HEK293 (cell line): ENCODE results near the gene UBR1.

Experiments
- CTCF ChIA-PET: fragments of 350-600 bp; formaldehyde crosslinking; extraction: SDS; loops from one replicate; lab custom pipeline; 2021; ENCODE audit warnings: antibody characterized with exemption; lab: Yijun Ruan, JAX
- POLR2A ChIA-PET: fragments of 300-600 bp; formaldehyde crosslinking; extraction: SDS; loops from one replicate; lab custom pipeline; 2020; ENCODE audit warnings: antibody characterized with exemption, inconsistent platforms; lab: Yijun Ruan, JAX
- H3K27ac ChIP-seq: fragments of 200-500 bp; sonication (Bioruptor generic); 2 replicates; pipeline ENCODE4 v1.5.1; 2014; ENCODE audit warnings: low read depth, low read length, control low read depth, inconsistent platforms; ENCODE audit errors: extremely low read depth
- H3K36me3 ChIP-seq, 2 experiments: fragments of 200-500 bp in 1 of 2; sonication (Bioruptor generic) in 1 of 2; 1 replicate in 1 of 2; 2 replicates in 1 of 2; pipeline ENCODE4 v1.5.1; 2014 to 2017; ENCODE audit warnings: inconsistent platforms in 2 of 2, low read length in 2 of 2; ENCODE audit not compliant: control insufficient read depth in 2 of 2, insufficient read depth in 1 of 2
- H3K4me1 ChIP-seq: fragments of 200-500 bp; sonication (Bioruptor generic); 2 replicates; pipeline ENCODE4 v1.5.1; 2014; ENCODE audit warnings: mild to moderate bottlenecking, low read length, inconsistent platforms; ENCODE audit not compliant: control insufficient read depth, insufficient read depth
- H3K4me3 ChIP-seq: 2 replicates; pipeline ENCODE4 v1.5.1; 2011; ENCODE audit warnings: low read depth, mild to moderate bottlenecking, control low read depth, low read length, moderate library complexity
- H3K9me3 ChIP-seq: fragments of 200-500 bp; sonication (Bioruptor generic); 2 replicates; pipeline ENCODE4 v1.5.1; 2014; ENCODE audit warnings: low read depth, low read length, inconsistent platforms; ENCODE audit not compliant: control insufficient read depth, insufficient read depth
- GLIS1 ChIP-seq: fragments of 450-650 bp; formaldehyde crosslinking; IDR thresholded peaks from 2 replicates; pipeline ENCODE4 v1.5.1; 2016; ENCODE audit warnings: missing biosample characterization, missing genetic modification characterization
- GLIS2 ChIP-seq: fragments of 450-650 bp; formaldehyde crosslinking; IDR thresholded peaks from 2 replicates; pipeline ENCODE4 v1.5.1; 2016; ENCODE audit warnings: missing biosample characterization, missing genetic modification characterization
- IKZF3 ChIP-seq: fragments of 450-650 bp; IDR thresholded peaks from 2 replicates; pipeline ENCODE4 v1.5.0; 2018; ENCODE audit warnings: missing biosample characterization, mild to moderate bottlenecking, missing genetic modification characterization, moderate library complexity
- KLF10 ChIP-seq: fragments of 450-650 bp; IDR thresholded peaks from 2 replicates; pipeline ENCODE4 v1.5.1; 2018; ENCODE audit warnings: missing biosample characterization, mild to moderate bottlenecking, missing genetic modification characterization
- KLF8 ChIP-seq: fragments of 450-650 bp; formaldehyde crosslinking; IDR thresholded peaks from 2 replicates; pipeline ENCODE4 v1.5.1; 2016; ENCODE audit warnings: missing biosample characterization, missing genetic modification characterization
- KLF9 ChIP-seq: fragments of 450-650 bp; formaldehyde crosslinking; IDR thresholded peaks from 2 replicates; pipeline ENCODE4 v1.5.1; 2016; ENCODE audit warnings: missing biosample characterization, missing genetic modification characterization, low read depth
- PBX3 ChIP-seq: sonication (generic); formaldehyde crosslinking; IDR thresholded peaks from 2 replicates; pipeline ENCODE4 v1.8.1; 2022; ENCODE audit warnings: mild to moderate bottlenecking, moderate library complexity, missing genetic modification reagents
- PRDM10 ChIP-seq: fragments of 450-650 bp; formaldehyde crosslinking; IDR thresholded peaks from 2 replicates; pipeline ENCODE4 v1.5.1; 2016; ENCODE audit warnings: missing biosample characterization, missing genetic modification characterization
- SP7 ChIP-seq: fragments of 450-650 bp; formaldehyde crosslinking; IDR thresholded peaks from 2 replicates; pipeline ENCODE4 v1.5.1; 2016; ENCODE audit warnings: missing biosample characterization, missing genetic modification characterization
- ZBTB11 ChIP-seq: fragments of 450-650 bp; formaldehyde crosslinking; conservative IDR thresholded peaks from 2 replicates; pipeline ENCODE4 v1.5.1; 2016; ENCODE audit warnings: low read depth, missing biosample characterization, missing genetic modification characterization
- ZBTB17 ChIP-seq: fragments of 450-650 bp; formaldehyde crosslinking; IDR thresholded peaks from 2 replicates; pipeline ENCODE4 v1.5.1; 2016; ENCODE audit warnings: missing biosample characterization, missing genetic modification characterization
- ZBTB20 ChIP-seq: fragments of 450-650 bp; formaldehyde crosslinking; IDR thresholded peaks from 2 replicates; pipeline ENCODE4 v1.5.1; 2016; ENCODE audit warnings: missing biosample characterization, missing genetic modification characterization
- ZBTB7A ChIP-seq: fragments of 450-650 bp; formaldehyde crosslinking; IDR thresholded peaks from 2 replicates; pipeline ENCODE4 v1.5.1; 2016; ENCODE audit warnings: low read depth, missing biosample characterization, missing genetic modification characterization
- ZBTB8A ChIP-seq: fragments of 450-650 bp; formaldehyde crosslinking; IDR thresholded peaks from 2 replicates; pipeline ENCODE4 v1.5.1; 2016; ENCODE audit warnings: missing biosample characterization, missing genetic modification characterization
- ZNF148 ChIP-seq: fragments of 450-650 bp; formaldehyde crosslinking; IDR thresholded peaks from 2 replicates; pipeline ENCODE4 v1.5.0; 2017; ENCODE audit warnings: missing biosample characterization, missing genetic modification characterization, borderline replicate concordance
- ZNF184 ChIP-seq: fragments of 450-650 bp; IDR thresholded peaks from 2 replicates; pipeline ENCODE4 v1.5.1; 2018; ENCODE audit warnings: missing biosample characterization, mild to moderate bottlenecking, missing genetic modification characterization
- ZNF335 ChIP-seq: fragments of 450-650 bp; formaldehyde crosslinking; conservative IDR thresholded peaks from 2 replicates; pipeline ENCODE4 v1.5.1; 2016; ENCODE audit warnings: missing biosample characterization, missing genetic modification characterization
- ZNF391 ChIP-seq: fragments of 450-650 bp; formaldehyde crosslinking; IDR thresholded peaks from 2 replicates; pipeline ENCODE4 v1.5.1; 2016; ENCODE audit warnings: low read depth, missing biosample characterization, missing genetic modification characterization, borderline replicate concordance
- ZNF449 ChIP-seq: fragments of 450-650 bp; formaldehyde crosslinking; IDR thresholded peaks from 2 replicates; pipeline ENCODE4 v1.5.1; 2017; ENCODE audit warnings: missing biosample characterization, mild to moderate bottlenecking, missing genetic modification characterization, moderate library complexity
- ZNF561 ChIP-seq: fragments of 450-650 bp; IDR thresholded peaks from 2 replicates; pipeline ENCODE4 v1.5.1; 2018; ENCODE audit warnings: missing biosample characterization, missing genetic modification characterization, borderline replicate concordance
- ZNF600 ChIP-seq: fragments of 450-650 bp; formaldehyde crosslinking; IDR thresholded peaks from 2 replicates; pipeline ENCODE4 v1.5.1; 2016; ENCODE audit warnings: missing biosample characterization, missing genetic modification characterization
- ZNF621 ChIP-seq: fragments of 450-650 bp; formaldehyde crosslinking; IDR thresholded peaks from 2 replicates; pipeline ENCODE4 v1.5.1; 2017; ENCODE audit warnings: missing biosample characterization, missing genetic modification characterization
- ZNF660 ChIP-seq: fragments of 450-650 bp; IDR thresholded peaks from 2 replicates; pipeline ENCODE4 v1.5.1; 2018; ENCODE audit warnings: missing biosample characterization, mild to moderate bottlenecking, missing genetic modification characterization
- ZNF768 ChIP-seq: fragments of 450-650 bp; formaldehyde crosslinking; IDR thresholded peaks from 2 replicates; pipeline ENCODE4 v1.5.1; 2018; ENCODE audit warnings: missing biosample characterization, mild to moderate bottlenecking, missing genetic modification characterization
- ZSCAN30 ChIP-seq: fragments of 450-650 bp; IDR thresholded peaks from 2 replicates; pipeline ENCODE4 v1.5.1; 2018; ENCODE audit warnings: missing biosample characterization, mild to moderate bottlenecking, missing genetic modification characterization, moderate library complexity

Gene UBR1

DNA sequence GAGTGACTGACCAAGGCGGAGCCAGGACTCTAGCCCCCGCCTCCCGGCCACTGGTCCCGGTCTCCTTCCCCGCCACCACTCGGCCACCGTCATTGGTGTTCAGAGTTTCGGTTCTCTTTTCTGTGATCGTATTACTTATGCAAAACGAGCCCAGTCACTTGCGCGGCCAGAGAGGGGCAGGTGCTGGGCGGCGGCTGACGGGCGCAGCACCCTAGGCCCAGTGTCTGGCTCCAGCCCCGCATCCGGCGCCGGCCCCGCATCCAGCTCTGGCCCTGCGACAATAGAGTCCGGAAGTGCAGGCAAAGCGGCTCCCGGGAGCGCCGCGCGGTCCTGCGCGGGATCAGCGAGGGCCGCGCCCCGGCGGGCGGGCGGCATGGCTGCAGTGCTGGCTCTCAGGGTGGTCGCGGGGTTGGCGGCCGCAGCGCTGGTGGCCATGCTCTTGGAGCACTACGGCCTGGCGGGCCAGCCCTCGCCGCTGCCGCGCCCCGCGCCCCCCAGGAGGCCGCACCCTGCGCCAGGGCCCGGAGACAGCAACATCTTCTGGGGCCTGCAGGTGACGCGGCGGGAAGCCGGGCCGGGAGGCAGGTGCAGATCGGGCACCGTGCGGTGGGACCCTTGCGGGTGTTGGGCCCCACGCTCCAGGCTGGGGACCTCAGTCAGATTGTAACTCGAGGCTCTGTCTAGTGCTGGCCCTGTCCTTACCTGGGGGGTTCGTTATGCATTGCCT lies 27.8 kb upstream of the UBR1 start, which contains the start of gene TMEM62:
TMEM62 (plus strand) TSS at position 157 of the 727 bp plus-strand sequence; CDS start at position 374, 217 bp downstream.
- POLR2A ChIA-PET = no interaction called here
- H3K4me1 ChIP-seq = no peaks in the 10 kb centered on the region
- CTCF ChIA-PET = no interaction called here
- no peaks in the 10 kb centered on the region for H3K9me3 ChIP-seq
- H3K36me3 ChIP-seq = peaks cover 10 to 24% of the 10 kb centered on the region in 2 experiments; a peak in 2 of 3 replicates
- H3K27ac ChIP-seq = peak within 1 kb of the TSS; percentile 64; the same call in 1 of the 2 replicates
- peak within 1 kb of the TSS; percentile 65 for H3K4me3 ChIP-seq
- no peak for TF ChIP-seq ZNF621 (tag by site-specific recombination)
- peak; percentile 73 for TF ChIP-seq GLIS2 (tag by site-specific recombination)
- TF ChIP-seq PRDM10 = 0 out of 2 replicates have a peak, but pooled peaks have one; percentile 18
- TF ChIP-seq ZNF600 (tag by site-specific recombination) = peak; percentile 32; the same call in 1 of the 2 replicates
- peak; percentile 65 for TF ChIP-seq ZNF449 (tag by site-specific recombination)
- TF ChIP-seq ZNF660 (tag by site-specific recombination) = peak; percentile 53; the same call in 1 of the 2 replicates
- TF ChIP-seq KLF10 (tag by site-specific recombination) = peak; percentile 58; the same call in 1 of the 2 replicates
- peak; percentile 29; the same call in 1 of the 2 replicates for TF ChIP-seq IKZF3
- peak; percentile 69 for TF ChIP-seq ZNF335 (tag by site-specific recombination)
- no peak for TF ChIP-seq ZNF148 (tag by site-specific recombination)
- TF ChIP-seq KLF9 (tag by site-specific recombination) = no peak
- TF ChIP-seq ZBTB7A = no peak
- TF ChIP-seq ZBTB20 = peak; percentile 86
- peak; percentile 49; the same call in 1 of the 2 replicates for TF ChIP-seq ZSCAN30
- TF ChIP-seq PBX3 (CRISPR knock-in tag) = peak; percentile 54; the same call in 1 of the 2 replicates
- peak; percentile 49; the same call in 1 of the 2 replicates for TF ChIP-seq ZNF768 (tag by site-specific recombination)
- TF ChIP-seq ZBTB8A (tag by site-specific recombination) = peak; percentile 93
- TF ChIP-seq ZNF391 (tag by site-specific recombination) = no peak
- TF ChIP-seq ZNF184 = 0 out of 2 replicates have a peak, but pooled peaks have one; percentile 10
- peak; percentile 80 for TF ChIP-seq ZBTB17 (tag by site-specific recombination)
- TF ChIP-seq SP7 = 0 out of 2 replicates have a peak, but pooled peaks have one; percentile 11
- peak; percentile 37; the same call in 1 of the 2 replicates for TF ChIP-seq ZBTB11
- TF ChIP-seq KLF8 (tag by site-specific recombination) = 0 out of 2 replicates have a peak, but pooled peaks have one; percentile 57
- TF ChIP-seq ZNF561 = peak; percentile 67; the same call in 1 of the 2 replicates
- TF ChIP-seq GLIS1 (tag by site-specific recombination) = peak; percentile 53; the same call in 1 of the 2 replicates
